OCI-LY1 (cell line): Measurements from ENCODE around the gene CDH23.

ENCODE experiments used
- H2AFZ ChIP-seq: fragments of 200-600 bp; sonication (generic), shearing (Covaris generic); 2 replicates; pipeline ENCODE4 v1.6.0; 2014; ENCODE audit warnings: antibody characterized with exemption, mild to moderate bottlenecking, low read length
- H3F3A ChIP-seq: fragments of 200-600 bp; sonication (generic), shearing (Covaris generic); 2 replicates; pipeline ENCODE4 v1.6.0; 2014; ENCODE audit warnings: mild to moderate bottlenecking, antibody characterized with exemption, low read length, moderate library complexity; ENCODE audit not compliant: insufficient read depth
- H3K27ac ChIP-seq: fragments of 200-600 bp; sonication (generic); 2 replicates; pipeline ENCODE4 v1.5.1; 2014; ENCODE audit warnings: low read length, mixed run types, mild to moderate bottlenecking, low read depth; ENCODE audit not compliant: poor library complexity, severe bottlenecking
- H3K27me3 ChIP-seq: fragments of 200-600 bp; sonication (generic); 2 replicates; pipeline ENCODE4 v1.6.0; 2014; ENCODE audit warnings: antibody characterized with exemption, mild to moderate bottlenecking, low read length, moderate library complexity; ENCODE audit not compliant: insufficient read depth
- H3K36me3 ChIP-seq: fragments of 200-600 bp; sonication (generic); 2 replicates; pipeline ENCODE4 v1.6.1; 2014; ENCODE audit warnings: mild to moderate bottlenecking, antibody characterized with exemption, low read length, moderate library complexity, mixed read lengths; ENCODE audit not compliant: insufficient read depth
- H3K4me1 ChIP-seq: fragments of 200-600 bp; sonication (generic); 2 replicates; pipeline ENCODE4 v1.5.1; 2014; ENCODE audit warnings: mild to moderate bottlenecking, low read length, moderate library complexity; ENCODE audit not compliant: insufficient read depth, severe bottlenecking
- H3K4me2 ChIP-seq: fragments of 200-600 bp; sonication (generic), shearing (Covaris generic); 2 replicates; pipeline ENCODE4 v1.6.1; 2014; ENCODE audit warnings: low read length
- H3K4me3 ChIP-seq: fragments of 200-600 bp; sonication (generic); 2 replicates; pipeline ENCODE4 v1.5.1; 2014; ENCODE audit warnings: low read length, low read depth, mild to moderate bottlenecking, mixed read lengths; ENCODE audit not compliant: poor library complexity, severe bottlenecking
- H3K79me2 ChIP-seq: fragments of 200-600 bp; shearing (Covaris generic); 2 replicates; pipeline ENCODE4 v1.6.1; 2016; ENCODE audit warnings: mixed run types, low read length, mixed read lengths; ENCODE audit not compliant: insufficient read depth
- H3K9ac ChIP-seq: fragments of 200-600 bp; sonication (generic), shearing (Covaris generic); 2 replicates; pipeline ENCODE4 v1.6.1; 2014; ENCODE audit warnings: mild to moderate bottlenecking, low read length, mixed read lengths
- H3K9me2 ChIP-seq: fragments of 200-600 bp; sonication (generic), shearing (Covaris generic); 2 replicates; pipeline ENCODE4 v1.6.1; 2014; ENCODE audit warnings: low read depth, mild to moderate bottlenecking, low read length, mixed read lengths
- H3K9me3 ChIP-seq: fragments of 200-600 bp; shearing (Covaris generic); 2 replicates; pipeline ENCODE4 v1.6.1; 2014; ENCODE audit warnings: low read length, mixed read lengths
- H4K20me1 ChIP-seq: fragments of 200-600 bp; sonication (generic), shearing (Covaris generic); 2 replicates; pipeline ENCODE4 v1.6.0; 2016; ENCODE audit warnings: mild to moderate bottlenecking, low read length; ENCODE audit not compliant: insufficient read depth
- EZH2 ChIP-seq: fragments of 200-600 bp; sonication (generic), shearing (Covaris generic); IDR thresholded peaks from 2 replicates; pipeline ENCODE4 v1.8.0; 2017; ENCODE audit warnings: borderline replicate concordance, mixed run types, mild to moderate bottlenecking, antibody characterized with exemption, low read length, moderate library complexity, mixed read lengths
- TF ChIP-seq, protein P1 (sequence below): fragments of 200-600 bp; sonication (generic), shearing (Covaris generic); IDR thresholded peaks from 2 replicates; pipeline ENCODE4 v1.5.1; 2017; ENCODE audit warnings: mild to moderate bottlenecking, antibody characterized with exemption, low read length, moderate library complexity, mixed read lengths

Gene CDH23

DNA sequence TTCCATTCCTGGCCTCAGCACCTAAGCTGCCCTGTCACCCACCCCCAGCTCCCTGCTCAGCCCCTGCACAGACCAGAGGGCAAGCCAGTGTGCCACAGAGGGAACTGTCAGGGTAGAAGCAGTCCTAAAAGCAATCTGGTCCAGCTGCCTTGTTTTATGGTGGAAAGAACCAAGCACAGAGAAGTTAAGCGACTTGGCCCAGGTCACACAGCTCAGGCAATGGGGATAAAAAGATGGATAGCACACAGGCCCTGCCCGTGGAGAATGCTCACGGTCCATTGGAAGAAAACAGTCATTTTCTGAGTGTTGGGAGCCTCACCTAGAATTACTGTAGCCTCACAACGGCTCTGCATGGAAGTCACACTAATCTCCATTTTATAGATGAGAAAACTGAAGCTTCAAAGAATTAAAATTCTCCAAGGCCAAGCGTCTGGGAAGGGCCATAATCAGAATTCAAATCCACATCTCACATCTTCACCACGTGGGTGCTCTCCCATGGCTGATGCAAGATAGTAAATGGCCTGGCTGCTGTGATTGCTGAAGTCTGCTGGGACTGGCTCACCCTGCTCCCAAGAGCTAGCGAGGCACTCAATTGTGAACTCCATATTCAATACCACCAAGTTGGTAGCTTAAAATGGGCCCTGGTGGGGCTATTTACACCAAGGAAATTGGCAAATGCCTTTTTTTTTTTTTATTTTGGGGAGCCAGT is 296.0 kb downstream of the CDH23 start:
- Histone ChIP-seq H3K4me2 (no peak overlapping the region), H3K4me3 (no peak overlapping the region), H3K9ac (no peak overlapping the region), H3K4me1 (peaks cover 4% of the 10 kb centered on the region), H3K27ac (no peak overlapping the region), H3K9me2 (no peaks in the 10 kb centered on the region), H3K79me2 (no peaks in the 10 kb centered on the region), H3K27me3 (no peaks in the 10 kb centered on the region; the same call in 1 of the 2 replicates), H3F3A (0 out of 2 replicates have a peak, but pooled peaks cover 3% of the 10 kb centered on the region), H3K9me3 (no peaks in the 10 kb centered on the region), H4K20me1 (no peaks in the 10 kb centered on the region), H3K36me3 (no peaks in the 10 kb centered on the region), H2AFZ (no peak overlapping the region)
- TF ChIP-seq, protein P1, sequence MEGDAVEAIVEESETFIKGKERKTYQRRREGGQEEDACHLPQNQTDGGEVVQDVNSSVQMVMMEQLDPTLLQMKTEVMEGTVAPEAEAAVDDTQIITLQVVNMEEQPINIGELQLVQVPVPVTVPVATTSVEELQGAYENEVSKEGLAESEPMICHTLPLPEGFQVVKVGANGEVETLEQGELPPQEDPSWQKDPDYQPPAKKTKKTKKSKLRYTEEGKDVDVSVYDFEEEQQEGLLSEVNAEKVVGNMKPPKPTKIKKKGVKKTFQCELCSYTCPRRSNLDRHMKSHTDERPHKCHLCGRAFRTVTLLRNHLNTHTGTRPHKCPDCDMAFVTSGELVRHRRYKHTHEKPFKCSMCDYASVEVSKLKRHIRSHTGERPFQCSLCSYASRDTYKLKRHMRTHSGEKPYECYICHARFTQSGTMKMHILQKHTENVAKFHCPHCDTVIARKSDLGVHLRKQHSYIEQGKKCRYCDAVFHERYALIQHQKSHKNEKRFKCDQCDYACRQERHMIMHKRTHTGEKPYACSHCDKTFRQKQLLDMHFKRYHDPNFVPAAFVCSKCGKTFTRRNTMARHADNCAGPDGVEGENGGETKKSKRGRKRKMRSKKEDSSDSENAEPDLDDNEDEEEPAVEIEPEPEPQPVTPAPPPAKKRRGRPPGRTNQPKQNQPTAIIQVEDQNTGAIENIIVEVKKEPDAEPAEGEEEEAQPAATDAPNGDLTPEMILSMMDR = no peak

DNA sequence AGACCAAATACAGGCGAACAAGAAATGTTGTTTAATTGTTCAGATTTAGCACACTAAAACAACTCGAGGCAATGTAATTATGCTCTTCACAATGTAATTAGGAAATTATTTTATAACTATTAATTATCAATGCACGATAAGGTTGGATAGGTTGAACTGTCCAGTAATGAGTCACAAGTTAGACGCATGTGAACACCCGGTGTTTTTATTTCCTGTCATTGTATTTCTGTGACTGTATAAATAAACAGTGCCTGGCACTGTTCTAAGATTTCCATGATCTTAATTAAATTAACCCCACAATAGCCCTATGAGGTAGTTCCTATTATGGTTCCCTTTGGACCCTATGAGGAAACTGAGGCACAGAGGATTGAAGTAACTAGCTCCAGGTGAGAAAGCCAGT is 296.7 kb downstream of the CDH23 start:
- TF ChIP-seq, protein P1 = no peak
- Histone ChIP-seq H3K9me2 (no peaks in the 10 kb centered on the region), H3K4me2 (no peak overlapping the region), H3K9ac (no peak overlapping the region), H3K79me2 (no peaks in the 10 kb centered on the region), H4K20me1 (no peaks in the 10 kb centered on the region), H3K9me3 (no peaks in the 10 kb centered on the region), H3K4me1 (peaks cover 4% of the 10 kb centered on the region), H3F3A (0 out of 2 replicates have a peak, but pooled peaks cover under 1% of the 10 kb centered on the region), H2AFZ (no peak overlapping the region), H3K27me3 (no peaks in the 10 kb centered on the region; the same call in 1 of the 2 replicates), H3K27ac (no peak overlapping the region), H3K36me3 (no peaks in the 10 kb centered on the region), H3K4me3 (no peak overlapping the region)

DNA sequence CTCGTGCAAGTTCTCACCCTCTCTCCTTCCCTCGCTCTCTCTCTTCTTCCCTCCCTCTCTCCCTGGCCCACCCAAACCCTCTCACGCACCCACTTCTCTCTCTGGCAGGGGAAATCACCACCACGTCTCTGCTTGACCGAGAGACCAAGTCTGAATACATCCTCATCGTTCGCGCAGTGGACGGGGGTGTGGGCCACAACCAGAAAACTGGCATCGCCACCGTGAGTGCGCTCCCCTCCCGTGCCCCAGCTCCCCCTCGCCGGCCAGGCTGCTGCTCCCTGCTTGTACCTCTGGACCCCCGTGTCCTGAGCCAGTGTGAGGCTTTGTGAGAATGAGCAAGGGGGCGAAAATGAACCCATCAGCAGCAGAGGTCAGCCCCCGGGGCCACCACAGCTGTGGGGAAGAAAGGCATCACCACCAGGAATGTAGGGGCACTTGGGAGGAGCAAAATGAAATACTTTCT is 297.4 kb downstream of the CDH23 start:
- Histone ChIP-seq H3K9me3 (no peaks in the 10 kb centered on the region), H3K27ac (no peak overlapping the region), H2AFZ (no peak overlapping the region), H3K27me3 (no peaks in the 10 kb centered on the region; the same call in 1 of the 2 replicates), H3K36me3 (no peaks in the 10 kb centered on the region), H3K79me2 (no peaks in the 10 kb centered on the region), H3K4me1 (peaks cover 4% of the 10 kb centered on the region), H3F3A (no peaks in the 10 kb centered on the region), H3K9me2 (no peaks in the 10 kb centered on the region), H4K20me1 (no peaks in the 10 kb centered on the region), H3K4me3 (no peak overlapping the region), H3K4me2 (no peak overlapping the region), H3K9ac (no peak overlapping the region)
- TF ChIP-seq, protein P1 = no peak
- no peak for TF ChIP-seq EZH2
